Cardiac fibroblast (primary cell): Measurements from ENCODE around the gene PEX14.
A peak's percentile ranks its signal among the peaks of the same experiment; 100 is the strongest.

Source experiments
- DNase-seq, 2 donors: peaks; one replicate each; pipeline versions ENCODE4 v3.0.0 to v3.0.0-alpha.2; 2010; ENCODE audit warnings: low read depth in 2 of 2
- H3K4me3 ChIP-seq, 2 donors: replicated peaks in 1 of 2; 1 replicate in 1 of 2; 2 replicates in 1 of 2; pipeline ENCODE4 v1.5.1; 2011; ENCODE audit warnings: low read depth in 2 of 2, low read length in 2 of 2, mild to moderate bottlenecking in 2 of 2, moderate library complexity in 1 of 2
- TF ChIP-seq, protein P1 (sequence below): IDR thresholded peaks from one replicate; pipeline ENCODE4 v1.5.1; 2011; ENCODE audit warnings: low read depth, mild to moderate bottlenecking, low read length, inconsistent platforms

PEX14 gene

DNA sequence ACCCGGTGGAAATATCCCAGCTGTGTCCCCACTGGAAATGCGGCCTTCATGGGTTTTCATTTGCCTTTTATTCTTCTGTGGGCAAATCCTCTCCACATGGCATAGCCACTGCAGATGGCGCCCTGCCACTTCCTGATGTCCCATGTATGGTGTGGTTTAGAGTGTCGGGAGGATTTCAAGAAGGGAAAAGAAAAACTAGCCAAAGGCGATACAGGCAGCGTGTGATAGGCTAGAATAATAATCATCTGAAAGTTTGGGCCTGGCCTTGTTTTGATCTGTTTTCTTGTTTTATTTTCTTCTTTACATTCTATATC lies 123.6 kb downstream of the PEX14 start:
- H3K4me3 ChIP-seq, result no peak overlapping the region
- DNase-seq, result no peak
- TF ChIP-seq, protein P1, sequence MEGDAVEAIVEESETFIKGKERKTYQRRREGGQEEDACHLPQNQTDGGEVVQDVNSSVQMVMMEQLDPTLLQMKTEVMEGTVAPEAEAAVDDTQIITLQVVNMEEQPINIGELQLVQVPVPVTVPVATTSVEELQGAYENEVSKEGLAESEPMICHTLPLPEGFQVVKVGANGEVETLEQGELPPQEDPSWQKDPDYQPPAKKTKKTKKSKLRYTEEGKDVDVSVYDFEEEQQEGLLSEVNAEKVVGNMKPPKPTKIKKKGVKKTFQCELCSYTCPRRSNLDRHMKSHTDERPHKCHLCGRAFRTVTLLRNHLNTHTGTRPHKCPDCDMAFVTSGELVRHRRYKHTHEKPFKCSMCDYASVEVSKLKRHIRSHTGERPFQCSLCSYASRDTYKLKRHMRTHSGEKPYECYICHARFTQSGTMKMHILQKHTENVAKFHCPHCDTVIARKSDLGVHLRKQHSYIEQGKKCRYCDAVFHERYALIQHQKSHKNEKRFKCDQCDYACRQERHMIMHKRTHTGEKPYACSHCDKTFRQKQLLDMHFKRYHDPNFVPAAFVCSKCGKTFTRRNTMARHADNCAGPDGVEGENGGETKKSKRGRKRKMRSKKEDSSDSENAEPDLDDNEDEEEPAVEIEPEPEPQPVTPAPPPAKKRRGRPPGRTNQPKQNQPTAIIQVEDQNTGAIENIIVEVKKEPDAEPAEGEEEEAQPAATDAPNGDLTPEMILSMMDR, result no peak

- TF ChIP-seq, protein P1, result no peak
- DNase-seq, result peak; percentile 44 to 87
- H3K4me3 ChIP-seq, result no peak overlapping the region
Observed at GRCh38 chr1:10599194-10599861, 124.6 kb downstream of the PEX14 start.

- H3K4me3 ChIP-seq, result no peak overlapping the region
- TF ChIP-seq, protein P1, result no peak
- DNase-seq, result no peak
Observed at GRCh38 chr1:10601342-10602070, 126.8 kb downstream of the PEX14 start.

- H3K4me3 ChIP-seq, result no peak overlapping the region
- DNase-seq, result no peak
- TF ChIP-seq, protein P1, result no peak
Observed at GRCh38 chr1:10602936-10603335, 128.2 kb downstream of the PEX14 start.

DNA sequence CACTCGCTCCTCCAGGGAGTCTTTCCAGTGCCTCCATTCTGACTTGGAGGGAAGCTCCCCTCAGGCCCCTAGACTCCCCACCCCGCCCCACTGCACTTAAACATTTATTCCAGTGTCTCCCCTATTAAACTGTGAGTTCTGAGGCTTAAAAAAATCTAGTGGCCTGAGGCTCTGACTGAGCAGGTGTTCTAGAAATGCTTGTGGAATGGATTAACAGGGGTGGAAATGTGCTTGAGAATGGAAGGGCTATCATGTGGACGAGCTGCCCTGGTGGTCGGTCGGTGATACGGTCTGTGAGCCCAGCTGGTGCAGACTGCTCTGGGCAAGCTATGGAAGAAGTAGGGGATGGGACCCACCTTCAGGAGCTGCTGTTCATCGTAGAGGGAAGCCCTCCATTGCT lies 130.2 kb downstream of the PEX14 start:
- H3K4me3 ChIP-seq, result no peak overlapping the region
- no peak for DNase-seq
- TF ChIP-seq, protein P1, result no peak

GRCh38 chr1:10606064-10606463 lies 131.3 kb downstream of the PEX14 start:
- no peak for DNase-seq
- TF ChIP-seq, protein P1, result no peak
- H3K4me3 ChIP-seq, result no peak overlapping the region
